GM18526 (cell line): ENCODE results near the gene SIDT2.

ENCODE experiments used
- POLR2A ChIP-seq: IDR thresholded peaks from 3 replicates; pipeline ENCODE4 v1.6.1; 2011; ENCODE audit not compliant: insufficient read length; ENCODE audit errors: extremely low read depth

The SIDT2 gene

GRCh38 chr11:117187007-117187406, 8.5 kb downstream of the SIDT2 start:
- TF ChIP-seq POLR2A: no peak

GRCh38 chr11:117187428-117187798, 8.9 kb downstream of the SIDT2 start:
- no peak for TF ChIP-seq POLR2A

GRCh38 chr11:117187799-117188481, 9.4 kb downstream of the SIDT2 start:
- no peak for TF ChIP-seq POLR2A

- no peak for TF ChIP-seq POLR2A
Observed at GRCh38 chr11:117188620-117189081, 10.1 kb downstream of the SIDT2 start.

- no peak for TF ChIP-seq POLR2A
Observed at GRCh38 chr11:117189191-117189940, 10.8 kb downstream of the SIDT2 start.

- TF ChIP-seq POLR2A: no peak
Observed at GRCh38 chr11:117189941-117190544, 11.5 kb downstream of the SIDT2 start.

- no peak for TF ChIP-seq POLR2A
Observed at GRCh38 chr11:117191680-117192400, 13.3 kb downstream of the SIDT2 start.

- no peak for TF ChIP-seq POLR2A
Observed at GRCh38 chr11:117192401-117192875, 13.9 kb downstream of the SIDT2 start.

- no peak for TF ChIP-seq POLR2A
Observed at GRCh38 chr11:117193130-117194020, 14.8 kb downstream of the SIDT2 start.

- TF ChIP-seq POLR2A: no peak
Observed at GRCh38 chr11:117194267-117194666, 15.7 kb downstream of the SIDT2 start.

GRCh38 chr11:117195258-117195657, 16.7 kb downstream of the SIDT2 start:
- TF ChIP-seq POLR2A: no peak

- TF ChIP-seq POLR2A: no peak
Observed at GRCh38 chr11:117195761-117196160, 17.2 kb downstream of the SIDT2 start.

GRCh38 chr11:117197006-117197405, 18.5 kb downstream of the SIDT2 start:
- TF ChIP-seq POLR2A: no peak

GRCh38 chr11:117197516-117198456, 19.2 kb downstream of the SIDT2 start:
- no peak for TF ChIP-seq POLR2A

- TF ChIP-seq POLR2A: no peak
Observed at GRCh38 chr11:117198613-117199012, 20.1 kb downstream of the SIDT2 start.
